ENCODE measurements around the gene RPL7A.
"Not testable (repeated sequence)": the region's sequence is repeated elsewhere in the genome, so short reads cannot be mapped to it uniquely, and the experiment has no call there.

RPL7A gene

DNA sequence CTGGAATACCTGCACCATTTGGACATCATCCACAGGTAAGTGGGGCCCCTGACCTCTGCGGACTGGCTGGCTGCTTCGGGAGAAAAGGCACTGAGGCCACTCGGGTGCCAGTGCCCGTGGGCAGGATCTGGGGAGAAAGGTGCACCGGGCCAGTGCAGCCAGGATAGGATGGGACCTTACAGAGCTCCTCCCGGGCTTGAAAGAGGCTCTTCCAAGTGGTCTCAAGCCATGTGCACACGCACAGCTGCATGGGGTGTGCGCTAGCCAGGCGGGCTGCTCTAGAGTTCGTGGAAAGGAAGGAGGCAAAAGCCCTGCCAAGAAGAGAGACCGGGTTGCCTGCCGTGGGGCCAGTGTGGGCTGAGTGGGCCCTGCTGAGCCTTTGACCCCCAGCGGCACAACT, 41.5 kb downstream of the RPL7A start:
- no peaks in the 10 kb centered on the region for H3K79me2 ChIP-seq (ENCODE audit: control insufficient read depth, insufficient read depth, low read length, unreplicated experiment)
- H3K36me3 ChIP-seq (ENCODE audit: insufficient read depth, low read length): no peaks in the 10 kb centered on the region
- H3K27ac ChIP-seq (ENCODE audit: low read depth, low read length): no peak overlapping the region
- H3K4me3 ChIP-seq (ENCODE audit: low read depth, low read length): no peak overlapping the region
- no peak overlapping the region for H2AFZ ChIP-seq (ENCODE audit: low read length, unreplicated experiment)
- peaks cover 10% of the 10 kb centered on the region for H3K27me3 ChIP-seq (ENCODE audit: insufficient read depth, low read length)
- no peaks in the 10 kb centered on the region for H3K4me1 ChIP-seq (ENCODE audit: control insufficient read depth, insufficient read depth, low read length, unreplicated experiment)

DNA sequence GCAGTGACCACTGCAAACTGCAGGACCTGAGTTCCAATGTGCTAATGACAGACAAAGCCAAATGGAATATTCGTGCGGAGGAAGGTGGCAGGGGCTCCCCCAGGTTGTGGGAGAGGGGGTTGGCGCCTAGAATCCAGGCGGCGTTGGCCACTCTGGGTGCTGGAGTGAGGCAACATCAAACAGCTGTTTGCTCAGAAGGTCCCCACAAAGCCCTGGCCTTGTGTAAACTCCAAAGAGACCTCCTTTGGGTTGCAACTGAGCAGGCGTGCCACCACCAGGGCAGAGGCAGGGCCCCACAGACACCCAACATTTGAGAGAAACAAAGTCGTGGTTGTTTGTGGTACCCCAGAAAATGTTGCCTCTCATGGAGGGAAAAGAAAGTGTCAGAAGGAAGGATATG, 42.7 kb downstream of the RPL7A start:
- H2AFZ ChIP-seq (ENCODE audit: low read length, unreplicated experiment): no peak overlapping the region
- no peaks in the 10 kb centered on the region for H3K36me3 ChIP-seq (ENCODE audit: insufficient read depth, low read length)
- H3K4me1 ChIP-seq (ENCODE audit: control insufficient read depth, insufficient read depth, low read length, unreplicated experiment): no peaks in the 10 kb centered on the region
- H3K4me3 ChIP-seq (ENCODE audit: low read depth, low read length): no peak overlapping the region
- no peak overlapping the region for H3K27ac ChIP-seq (ENCODE audit: low read depth, low read length)
- H3K27me3 ChIP-seq (ENCODE audit: insufficient read depth, low read length): peaks cover 21% of the 10 kb centered on the region
- no peaks in the 10 kb centered on the region for H3K79me2 ChIP-seq (ENCODE audit: control insufficient read depth, insufficient read depth, low read length, unreplicated experiment)

DNA sequence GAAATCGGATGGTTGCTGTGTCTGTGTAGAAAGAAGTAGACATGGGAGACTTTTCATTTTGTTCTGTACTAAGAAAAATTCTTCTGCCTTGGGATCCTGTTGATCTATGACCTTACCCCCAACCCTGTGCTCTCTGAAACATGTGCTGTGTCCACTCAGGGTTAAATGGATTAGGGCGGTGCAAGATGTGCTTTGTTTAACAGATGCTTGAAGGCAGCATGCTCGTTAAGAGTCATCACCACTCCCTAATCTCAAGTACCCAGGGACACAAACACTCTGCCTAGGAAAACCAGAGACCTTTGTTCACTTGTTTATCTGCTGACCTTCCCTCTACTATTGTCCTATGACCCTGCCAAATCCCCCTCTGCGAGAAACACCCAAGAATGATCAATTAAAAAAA, 43.4 kb downstream of the RPL7A start:
- peaks cover 24% of the 10 kb centered on the region for H3K27me3 ChIP-seq (ENCODE audit: insufficient read depth, low read length)
- not testable (repeated sequence) for H3K36me3 ChIP-seq (ENCODE audit: insufficient read depth, low read length); H3K27ac ChIP-seq (ENCODE audit: low read depth, low read length); H3K79me2 ChIP-seq (ENCODE audit: control insufficient read depth, insufficient read depth, low read length, unreplicated experiment); H3K4me3 ChIP-seq (ENCODE audit: low read depth, low read length); H3K4me1 ChIP-seq (ENCODE audit: control insufficient read depth, insufficient read depth, low read length, unreplicated experiment); H2AFZ ChIP-seq (ENCODE audit: low read length, unreplicated experiment)

DNA sequence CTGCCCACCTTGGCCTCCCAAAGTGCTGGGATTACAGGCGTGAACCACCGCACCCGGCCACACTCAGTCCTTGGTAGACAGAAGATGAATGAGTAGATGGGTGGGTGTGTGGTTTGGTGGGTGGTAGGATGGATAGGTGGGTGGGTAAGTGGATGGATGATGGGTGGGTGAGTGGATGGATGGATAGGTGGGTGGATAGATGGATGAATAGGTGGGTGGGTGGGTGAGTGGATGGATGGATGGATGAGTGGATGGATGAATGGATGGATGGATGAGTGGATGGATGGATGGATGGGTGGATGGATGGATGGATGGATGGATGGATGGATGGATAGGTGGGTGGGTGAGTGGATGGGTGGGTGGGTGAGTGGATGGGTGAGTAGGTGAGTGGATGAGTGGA, 44.3 kb downstream of the RPL7A start:
- not testable (repeated sequence) for H3K4me3 ChIP-seq (ENCODE audit: low read depth, low read length); H2AFZ ChIP-seq (ENCODE audit: low read length, unreplicated experiment); H3K79me2 ChIP-seq (ENCODE audit: control insufficient read depth, insufficient read depth, low read length, unreplicated experiment); H3K36me3 ChIP-seq (ENCODE audit: insufficient read depth, low read length); H3K4me1 ChIP-seq (ENCODE audit: control insufficient read depth, insufficient read depth, low read length, unreplicated experiment); H3K27ac ChIP-seq (ENCODE audit: low read depth, low read length)
- H3K27me3 ChIP-seq (ENCODE audit: insufficient read depth, low read length): peaks cover 24% of the 10 kb centered on the region

DNA sequence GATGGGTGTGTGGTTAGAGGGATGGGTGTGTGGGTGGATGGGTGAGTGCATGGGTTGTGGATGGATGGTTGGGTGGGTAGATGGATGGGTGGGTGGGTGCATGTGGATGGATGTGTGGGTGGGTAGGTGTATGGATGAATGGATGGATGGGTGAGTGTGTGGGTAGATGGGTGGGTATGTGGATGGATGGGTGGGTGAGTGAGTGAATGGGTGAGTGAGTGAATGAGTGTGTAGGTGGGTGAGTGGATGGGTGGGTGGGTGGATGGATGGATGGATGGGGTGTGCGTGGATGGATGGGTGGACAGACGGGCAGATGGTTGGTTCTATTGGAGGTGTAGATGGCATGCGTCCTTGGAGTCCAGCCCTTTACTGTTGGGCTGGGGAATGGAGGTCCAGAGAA, 45.4 kb downstream of the RPL7A start:
- H2AFZ ChIP-seq (ENCODE audit: low read length, unreplicated experiment): no peak overlapping the region
- H3K79me2 ChIP-seq (ENCODE audit: control insufficient read depth, insufficient read depth, low read length, unreplicated experiment): no peaks in the 10 kb centered on the region
- H3K27ac ChIP-seq (ENCODE audit: low read depth, low read length): no peak overlapping the region
- no peaks in the 10 kb centered on the region for H3K4me1 ChIP-seq (ENCODE audit: control insufficient read depth, insufficient read depth, low read length, unreplicated experiment)
- peaks cover 24% of the 10 kb centered on the region for H3K27me3 ChIP-seq (ENCODE audit: insufficient read depth, low read length)
- H3K36me3 ChIP-seq (ENCODE audit: insufficient read depth, low read length): no peaks in the 10 kb centered on the region
- H3K4me3 ChIP-seq (ENCODE audit: low read depth, low read length): no peak overlapping the region

DNA sequence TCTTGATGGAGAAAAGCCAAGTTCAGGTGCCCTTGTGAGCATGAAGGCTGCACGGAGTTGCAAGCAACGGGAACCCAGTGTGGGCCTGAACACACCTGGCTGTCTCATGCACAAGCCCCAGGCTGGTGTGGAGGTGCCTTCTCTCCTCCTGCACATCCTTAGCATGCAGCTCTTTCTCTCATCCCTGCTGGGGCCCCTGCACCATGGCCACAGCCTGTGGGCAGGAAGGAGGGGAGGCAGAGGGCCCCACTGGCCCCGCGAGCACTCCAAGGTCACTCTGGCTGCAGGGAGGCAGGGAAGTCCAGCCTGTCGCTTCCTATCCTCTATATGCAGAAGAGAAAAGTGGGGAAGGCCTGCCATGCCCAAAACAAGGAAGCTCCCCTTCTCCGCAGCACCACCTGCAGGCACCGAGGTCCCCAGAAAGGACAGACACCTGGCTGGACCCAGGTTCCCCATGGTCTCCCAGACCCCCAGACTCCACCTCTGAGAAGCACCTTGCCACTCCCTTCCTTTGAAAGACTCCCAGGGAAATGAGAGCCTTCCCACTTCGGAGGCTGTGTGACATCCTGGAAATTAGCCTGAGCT, 46.8 kb downstream of the RPL7A start:
- H3K4me1 ChIP-seq (ENCODE audit: control insufficient read depth, insufficient read depth, low read length, unreplicated experiment): no peaks in the 10 kb centered on the region
- no peaks in the 10 kb centered on the region for H3K79me2 ChIP-seq (ENCODE audit: control insufficient read depth, insufficient read depth, low read length, unreplicated experiment)
- no peak overlapping the region for H3K4me3 ChIP-seq (ENCODE audit: low read depth, low read length)
- no peak overlapping the region for H3K27ac ChIP-seq (ENCODE audit: low read depth, low read length)
- no peaks in the 10 kb centered on the region for H3K36me3 ChIP-seq (ENCODE audit: insufficient read depth, low read length)
- no peak overlapping the region for H2AFZ ChIP-seq (ENCODE audit: low read length, unreplicated experiment)
- H3K27me3 ChIP-seq (ENCODE audit: insufficient read depth, low read length): peaks cover 24% of the 10 kb centered on the region

DNA sequence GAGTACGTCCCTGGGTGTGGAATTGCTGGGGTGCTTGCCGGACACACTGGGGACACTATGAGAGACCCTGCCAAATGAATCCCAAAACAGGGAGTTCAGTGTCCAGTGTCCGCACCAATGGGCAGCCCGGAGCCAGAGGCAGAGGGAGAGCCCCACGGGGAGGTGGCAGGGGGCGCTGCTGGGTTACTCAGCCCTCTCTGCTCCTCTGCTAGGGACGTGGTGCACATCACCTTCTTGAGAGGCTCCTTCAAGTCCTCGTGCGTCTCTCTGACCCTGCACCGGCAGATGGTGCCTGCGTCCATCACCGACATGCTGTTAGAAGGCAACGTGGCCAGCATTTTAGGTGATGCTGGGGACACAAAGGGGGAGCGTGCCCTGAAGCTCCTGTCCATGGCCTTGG, 48.9 kb downstream of the RPL7A start:
- H3K36me3 ChIP-seq (ENCODE audit: insufficient read depth, low read length): no peaks in the 10 kb centered on the region
- no peaks in the 10 kb centered on the region for H3K4me1 ChIP-seq (ENCODE audit: control insufficient read depth, insufficient read depth, low read length, unreplicated experiment)
- no peaks in the 10 kb centered on the region for H3K79me2 ChIP-seq (ENCODE audit: control insufficient read depth, insufficient read depth, low read length, unreplicated experiment)
- H3K27me3 ChIP-seq (ENCODE audit: insufficient read depth, low read length): peaks cover 24% of the 10 kb centered on the region
- no peak overlapping the region for H3K4me3 ChIP-seq (ENCODE audit: low read depth, low read length)
- no peak overlapping the region for H2AFZ ChIP-seq (ENCODE audit: low read length, unreplicated experiment)
- no peak overlapping the region for H3K27ac ChIP-seq (ENCODE audit: low read depth, low read length)

DNA sequence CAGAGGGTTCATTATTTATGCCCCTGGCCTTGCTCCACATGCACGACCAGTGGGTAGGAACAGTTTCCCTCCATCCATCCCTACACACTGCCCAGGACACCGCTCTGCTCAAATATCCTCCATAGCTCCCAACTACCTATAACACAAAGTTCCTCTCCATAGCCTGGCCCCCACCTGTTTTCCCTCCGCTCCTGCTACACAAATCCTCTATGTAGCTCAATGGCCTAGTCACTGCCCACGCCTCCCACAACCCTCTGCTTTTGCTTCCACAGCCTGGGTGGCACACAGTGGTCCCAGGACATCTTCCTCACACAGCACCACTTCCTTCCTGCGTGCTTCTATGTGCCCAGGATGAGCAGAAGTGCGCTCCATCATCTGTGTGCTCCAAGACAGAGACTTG, 49.4 kb downstream of the RPL7A start:
- peaks cover 24% of the 10 kb centered on the region for H3K27me3 ChIP-seq (ENCODE audit: insufficient read depth, low read length)
- no peak overlapping the region for H2AFZ ChIP-seq (ENCODE audit: low read length, unreplicated experiment)
- no peak overlapping the region for H3K4me3 ChIP-seq (ENCODE audit: low read depth, low read length)
- no peaks in the 10 kb centered on the region for H3K79me2 ChIP-seq (ENCODE audit: control insufficient read depth, insufficient read depth, low read length, unreplicated experiment)
- no peaks in the 10 kb centered on the region for H3K4me1 ChIP-seq (ENCODE audit: control insufficient read depth, insufficient read depth, low read length, unreplicated experiment)
- no peaks in the 10 kb centered on the region for H3K36me3 ChIP-seq (ENCODE audit: insufficient read depth, low read length)
- no peak overlapping the region for H3K27ac ChIP-seq (ENCODE audit: low read depth, low read length)

DNA sequence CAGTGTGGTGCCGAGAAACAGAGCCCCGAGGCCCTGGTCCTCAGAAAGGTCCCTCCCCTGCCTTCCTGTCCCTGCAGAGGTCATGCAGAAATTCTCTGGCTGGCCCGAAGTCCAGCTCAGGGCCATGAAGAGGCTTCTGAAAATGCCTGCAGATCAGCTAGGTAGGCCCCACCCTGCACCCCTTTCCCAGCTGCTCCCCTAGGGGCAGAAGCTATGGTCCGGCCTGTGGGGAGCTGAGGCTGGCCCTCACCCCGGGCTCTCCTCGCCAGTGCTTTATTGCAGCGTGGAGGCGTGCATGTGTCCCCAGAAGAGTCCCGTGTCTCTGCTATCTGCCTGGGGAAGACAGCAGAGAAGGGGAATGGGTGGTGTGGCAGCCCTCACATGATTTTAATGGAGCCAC, 49.9 kb downstream of the RPL7A start:
- no peaks in the 10 kb centered on the region for H3K4me1 ChIP-seq (ENCODE audit: control insufficient read depth, insufficient read depth, low read length, unreplicated experiment)
- H3K79me2 ChIP-seq (ENCODE audit: control insufficient read depth, insufficient read depth, low read length, unreplicated experiment): no peaks in the 10 kb centered on the region
- no peak overlapping the region for H3K4me3 ChIP-seq (ENCODE audit: low read depth, low read length)
- no peaks in the 10 kb centered on the region for H3K36me3 ChIP-seq (ENCODE audit: insufficient read depth, low read length)
- peaks cover 24% of the 10 kb centered on the region for H3K27me3 ChIP-seq (ENCODE audit: insufficient read depth, low read length)
- H3K27ac ChIP-seq (ENCODE audit: low read depth, low read length): no peak overlapping the region
- no peak overlapping the region for H2AFZ ChIP-seq (ENCODE audit: low read length, unreplicated experiment)

DNA sequence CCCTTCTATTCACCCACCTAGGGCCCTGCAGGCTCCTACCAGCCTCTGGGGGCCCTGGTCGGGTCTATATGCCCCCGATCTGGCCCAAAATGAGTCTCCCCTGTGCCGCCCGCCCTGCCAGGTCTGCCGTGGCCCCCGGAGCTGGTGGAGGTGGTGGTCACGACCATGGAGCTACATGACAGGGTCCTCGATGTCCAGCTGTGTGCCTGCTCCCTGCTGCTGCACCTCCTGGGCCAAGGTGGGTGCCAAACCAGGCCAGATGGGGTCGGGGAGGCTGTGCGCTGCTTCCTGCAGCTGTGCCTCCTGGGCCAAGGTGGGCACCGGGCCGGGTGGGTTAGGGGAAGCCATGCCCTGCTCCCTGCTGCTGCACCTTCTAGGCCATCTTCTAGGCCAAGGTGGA, 52.3 kb downstream of the RPL7A start:
- Histone ChIP-seq H3K79me2 (ENCODE audit: control insufficient read depth, insufficient read depth, low read length, unreplicated experiment) (no peaks in the 10 kb centered on the region), H3K4me1 (ENCODE audit: control insufficient read depth, insufficient read depth, low read length, unreplicated experiment) (peaks cover 5% of the 10 kb centered on the region), H3K27me3 (ENCODE audit: insufficient read depth, low read length) (peaks cover 7% of the 10 kb centered on the region; the same call in 1 of the 2 replicates), H3K27ac (ENCODE audit: low read depth, low read length) (no peak overlapping the region), H3K36me3 (ENCODE audit: insufficient read depth, low read length) (no peaks in the 10 kb centered on the region), H2AFZ (ENCODE audit: low read length, unreplicated experiment) (no peak overlapping the region), H3K4me3 (ENCODE audit: low read depth, low read length) (no peak overlapping the region)

All from ACC112 (cell line).